ENCODE data around the gene HIPK2. TPM values are rescaled to one million over a fixed set of nuclear protein-coding genes. Genes with fewer than 3 reads are reported as not detected.
A peak's percentile ranks its signal among the peaks of the same experiment; 100 is the strongest.

Gene HIPK2
- total RNA-seq, 2 experiments from 2014 or later, result 22.5 to 27.5 TPM

DNA sequence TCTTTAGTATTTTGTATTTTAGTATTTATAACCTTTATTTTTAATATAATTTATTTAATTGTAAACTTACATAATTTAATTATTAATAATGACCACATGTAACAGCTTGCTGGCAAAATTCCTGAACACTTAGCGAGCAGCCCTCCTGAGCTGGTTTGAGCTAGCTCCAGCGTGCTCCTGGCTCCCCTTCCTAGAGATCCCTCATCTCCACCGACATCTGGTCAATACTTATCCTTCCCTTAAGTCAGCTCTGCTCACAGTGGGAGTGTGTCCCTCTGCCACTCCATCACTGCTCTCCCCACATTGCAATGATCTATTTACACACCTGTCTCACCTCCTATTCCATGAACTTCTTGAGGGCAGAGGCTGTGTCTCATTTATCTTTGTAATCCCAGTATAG lies 30.6 kb upstream of the HIPK2 start:
- ChIA-PET POLR2A (no interaction called here), CTCF (no interaction called here)
- Mint-ChIP-seq H3K4me1 (peaks cover under 1% of the 10 kb centered on the region), H3K9me3 (peaks cover 7% of the 10 kb centered on the region), H3K27ac (no peak overlapping the region), H3K36me3 (ENCODE audit: low read depth) (peaks cover 2% of the 10 kb centered on the region), H3K4me3 (no peak overlapping the region), H3K27me3 (no peaks in the 10 kb centered on the region)
- DNase-seq, result no peak

DNA sequence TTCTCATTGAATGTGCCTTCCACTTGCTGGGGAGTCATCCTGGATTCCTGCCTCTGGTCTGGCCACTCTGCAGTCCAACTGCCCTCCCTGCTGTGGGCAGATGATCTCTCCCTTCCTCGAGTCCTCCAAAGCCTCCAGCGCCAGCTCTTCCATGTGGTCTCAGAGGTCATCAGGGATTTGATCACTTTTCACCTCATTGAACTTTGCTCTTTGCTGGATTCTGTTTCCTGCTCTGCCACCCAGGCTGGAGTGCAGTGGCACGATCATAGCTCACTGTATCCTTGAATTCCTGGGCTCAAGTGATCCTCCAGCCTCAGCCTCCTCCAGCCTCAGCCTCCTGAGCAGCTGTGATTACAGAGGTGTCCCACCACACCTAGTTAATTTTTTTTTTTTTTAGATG lies 29.2 kb upstream of the HIPK2 start:
- H3K27ac Mint-ChIP-seq, result no peak overlapping the region
- H3K36me3 Mint-ChIP-seq (ENCODE audit: low read depth), result peaks cover 2% of the 10 kb centered on the region
- H3K4me1 Mint-ChIP-seq, result no peaks in the 10 kb centered on the region
- no peaks in the 10 kb centered on the region for H3K27me3 Mint-ChIP-seq
- no peak overlapping the region for H3K4me3 Mint-ChIP-seq
- POLR2A ChIA-PET, result no interaction called here
- DNase-seq, result no peak
- CTCF ChIA-PET, result interaction anchor here (0.6 kb wide), 1 partner anchor 458 kb away, joined by 3 read pairs; no protein-coding TSS in a partner anchor
- H3K9me3 Mint-ChIP-seq, result peaks cover 13% of the 10 kb centered on the region

DNA sequence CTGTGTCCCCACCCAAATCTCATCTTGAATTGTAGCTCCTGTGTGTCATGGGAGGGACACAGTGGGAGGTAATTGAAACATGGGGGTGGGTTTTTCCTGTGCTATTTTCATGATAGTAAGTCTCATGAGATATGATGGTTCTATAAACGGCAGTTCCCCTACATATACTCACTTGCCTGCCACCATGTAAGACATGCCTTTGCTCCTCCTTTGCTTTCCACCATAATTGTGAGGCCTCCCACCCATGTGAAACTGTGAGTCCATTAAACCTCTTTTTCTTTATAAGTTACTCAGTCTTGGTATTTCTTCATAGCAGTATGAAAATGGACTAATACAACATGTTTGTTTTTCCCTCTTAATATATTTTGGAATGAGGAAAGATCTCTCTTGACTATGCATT lies 26.8 kb upstream of the HIPK2 start:
- H3K27me3 Mint-ChIP-seq, result no peaks in the 10 kb centered on the region
- H3K36me3 Mint-ChIP-seq (ENCODE audit: low read depth), result peaks cover 2% of the 10 kb centered on the region
- H3K4me3 Mint-ChIP-seq, result no peak overlapping the region
- no peaks in the 10 kb centered on the region for H3K4me1 Mint-ChIP-seq
- ChIA-PET POLR2A (no interaction called here), CTCF (interaction anchor here (0.6 to 0.9 kb wide), 2 partner anchors 50 to 258 kb away, joined by 3 read pairs; no protein-coding TSS in a partner anchor)
- H3K27ac Mint-ChIP-seq, result no peak overlapping the region
- DNase-seq, result no peak
- H3K9me3 Mint-ChIP-seq, result peaks cover 13% of the 10 kb centered on the region

DNA sequence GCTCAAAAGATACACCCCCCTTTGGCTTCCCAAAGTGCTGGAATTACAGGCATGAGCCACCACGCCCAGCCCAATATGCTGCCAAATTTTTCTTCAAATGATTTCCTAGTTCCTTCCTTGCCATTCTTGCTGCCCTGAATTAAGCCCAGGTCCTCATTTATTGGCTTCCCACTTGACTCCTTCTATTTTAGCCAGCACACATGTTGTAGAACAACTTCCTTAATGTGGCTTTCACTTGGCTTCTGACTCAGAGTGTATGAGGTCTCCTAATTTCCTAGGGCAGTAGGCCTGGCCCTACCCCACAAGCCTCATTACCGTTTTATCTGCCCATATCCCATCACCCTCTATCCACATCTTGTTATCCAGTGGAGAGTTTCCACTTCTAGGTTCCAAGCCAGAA lies 21.8 kb upstream of the HIPK2 start:
- Mint-ChIP-seq H3K4me1 (peaks cover 8% of the 10 kb centered on the region), H3K27me3 (no peaks in the 10 kb centered on the region), H3K27ac (no peak overlapping the region), H3K4me3 (no peak overlapping the region), H3K36me3 (ENCODE audit: low read depth) (peaks cover 2% of the 10 kb centered on the region), H3K9me3 (peaks cover 12% of the 10 kb centered on the region)
- no peak for DNase-seq
- POLR2A ChIA-PET, result no interaction called here
- CTCF ChIA-PET, result interaction anchor here (0.7 kb wide), 1 partner anchor 128 kb away, joined by 3 read pairs; no protein-coding TSS in a partner anchor

DNA sequence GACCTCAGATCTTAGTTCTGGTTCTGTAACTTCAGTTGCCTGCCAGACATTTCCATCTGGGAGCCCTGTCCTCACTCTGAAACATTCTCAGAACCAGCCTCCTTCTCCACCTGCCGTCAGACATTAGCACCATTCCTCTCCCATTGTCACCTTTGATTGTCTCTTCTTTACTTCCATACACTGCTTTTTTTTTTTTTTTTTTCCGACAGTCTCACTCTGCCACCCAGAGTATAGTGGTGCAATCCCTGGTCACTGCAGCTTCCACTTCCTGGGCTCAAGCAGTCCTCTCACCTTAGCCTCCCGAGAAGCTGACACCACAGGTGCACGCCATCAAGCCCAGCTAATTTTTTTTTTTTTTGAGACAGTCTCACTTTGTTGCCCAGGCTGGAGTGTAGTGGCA lies 21.1 kb upstream of the HIPK2 start:
- Mint-ChIP-seq H3K4me3 (no peak overlapping the region), H3K36me3 (ENCODE audit: low read depth) (peaks cover 2% of the 10 kb centered on the region), H3K27me3 (no peaks in the 10 kb centered on the region), H3K4me1 (peaks cover 8% of the 10 kb centered on the region), H3K27ac (no peak overlapping the region), H3K9me3 (peaks cover 8% of the 10 kb centered on the region)
- CTCF ChIA-PET, result interaction anchor here (0.7 kb wide), 1 partner anchor 129 kb away, joined by 3 read pairs; no protein-coding TSS in a partner anchor
- POLR2A ChIA-PET, result no interaction called here
- DNase-seq, result no peak

DNA sequence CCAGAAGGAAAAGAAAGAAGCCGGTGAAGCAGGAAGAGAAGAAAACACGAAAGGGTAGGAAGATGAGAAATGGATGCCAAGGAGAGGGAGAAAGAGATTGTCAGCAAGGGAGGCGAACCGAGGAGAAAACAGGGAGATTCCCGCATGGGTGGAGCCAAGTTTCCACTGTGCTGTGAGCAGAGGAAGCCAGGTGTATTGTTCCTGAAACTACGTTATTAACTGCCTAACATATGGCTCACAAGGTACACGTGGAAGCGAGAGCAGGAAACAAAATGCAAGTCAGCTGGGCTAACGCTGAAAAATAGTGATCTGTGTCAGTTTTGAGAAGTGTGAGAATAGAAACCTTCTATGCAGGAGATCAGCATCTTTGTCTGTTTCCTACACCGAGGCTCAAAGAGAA lies 20.4 kb upstream of the HIPK2 start:
- Mint-ChIP-seq H3K4me3 (no peak overlapping the region), H3K4me1 (peaks cover 8% of the 10 kb centered on the region), H3K27me3 (no peaks in the 10 kb centered on the region), H3K27ac (no peak overlapping the region), H3K36me3 (ENCODE audit: low read depth) (peaks cover 2% of the 10 kb centered on the region), H3K9me3 (peaks cover 8% of the 10 kb centered on the region)
- ChIA-PET CTCF (interaction anchor here (0.9 kb wide), 1 partner anchor 11 kb away, joined by 4 read pairs; no protein-coding TSS in a partner anchor), POLR2A (no interaction called here)
- DNase-seq, result no peak

DNA sequence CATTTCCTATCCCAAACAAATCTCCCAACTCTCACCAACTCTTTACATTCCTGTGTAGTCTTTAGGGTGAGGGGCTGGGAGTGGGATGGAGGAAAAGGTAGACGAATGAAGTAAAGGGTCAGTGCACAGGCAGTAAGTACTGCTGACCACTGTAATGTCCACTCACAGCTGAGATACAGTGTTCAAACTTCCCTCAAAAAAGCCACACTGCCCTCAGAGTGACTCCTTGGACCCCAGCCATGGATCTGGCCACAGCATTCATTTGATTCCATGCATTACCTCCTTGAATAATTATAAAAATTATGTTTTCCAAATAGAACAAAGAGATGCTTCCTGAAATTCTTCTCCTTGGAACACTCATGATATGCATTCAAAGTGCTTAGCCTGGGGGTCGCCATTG lies 19.8 kb upstream of the HIPK2 start:
- no peak overlapping the region for H3K27ac Mint-ChIP-seq

DNA sequence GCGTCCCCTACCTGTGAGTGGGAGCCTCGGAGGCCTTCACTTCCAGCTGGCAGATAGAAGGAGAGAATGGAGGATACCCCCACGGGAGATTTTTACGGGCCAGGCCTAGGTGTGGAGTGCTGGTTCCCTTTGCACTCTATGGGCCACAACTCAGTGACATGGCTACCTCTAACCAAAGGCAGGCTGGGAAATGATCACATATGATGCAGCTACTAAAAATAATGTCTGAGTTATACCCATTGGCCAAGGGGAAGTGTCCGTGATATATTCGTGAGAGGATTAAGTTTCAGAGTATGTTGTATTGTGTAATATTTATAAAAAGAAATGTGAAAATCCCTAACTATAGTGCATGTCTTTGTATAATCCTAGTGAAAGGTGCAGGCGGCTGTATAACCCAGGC lies 13.5 kb upstream of the HIPK2 start:
- CTCF ChIA-PET, result interaction anchor here (0.6 to 1.2 kb wide), 2 partner anchors 145 to 549 kb away, joined by 4 to 7 read pairs; no protein-coding TSS in a partner anchor
- H3K4me3 Mint-ChIP-seq, result no peak overlapping the region
- H3K27ac Mint-ChIP-seq, result no peak overlapping the region
- H3K9me3 Mint-ChIP-seq, result peaks cover 3% of the 10 kb centered on the region
- H3K27me3 Mint-ChIP-seq, result no peaks in the 10 kb centered on the region
- POLR2A ChIA-PET, result no interaction called here
- H3K36me3 Mint-ChIP-seq (ENCODE audit: low read depth), result peaks cover 2% of the 10 kb centered on the region
- no peaks in the 10 kb centered on the region for H3K4me1 Mint-ChIP-seq
- DNase-seq, result no peak

More for the DNA sequence above, 19.8 kb upstream of the HIPK2 start:
- Mint-ChIP-seq H3K9me3 (peaks cover 3% of the 10 kb centered on the region), H3K36me3 (ENCODE audit: low read depth) (peaks cover 2% of the 10 kb centered on the region), H3K4me1 (peaks cover 8% of the 10 kb centered on the region), H3K27me3 (no peaks in the 10 kb centered on the region), H3K4me3 (no peak overlapping the region)
- DNase-seq, result no peak
- CTCF ChIA-PET, result interaction anchor here (0.9 kb wide), 1 partner anchor 11 kb away, joined by 4 read pairs; no protein-coding TSS in a partner anchor
- POLR2A ChIA-PET, result no interaction called here

DNA sequence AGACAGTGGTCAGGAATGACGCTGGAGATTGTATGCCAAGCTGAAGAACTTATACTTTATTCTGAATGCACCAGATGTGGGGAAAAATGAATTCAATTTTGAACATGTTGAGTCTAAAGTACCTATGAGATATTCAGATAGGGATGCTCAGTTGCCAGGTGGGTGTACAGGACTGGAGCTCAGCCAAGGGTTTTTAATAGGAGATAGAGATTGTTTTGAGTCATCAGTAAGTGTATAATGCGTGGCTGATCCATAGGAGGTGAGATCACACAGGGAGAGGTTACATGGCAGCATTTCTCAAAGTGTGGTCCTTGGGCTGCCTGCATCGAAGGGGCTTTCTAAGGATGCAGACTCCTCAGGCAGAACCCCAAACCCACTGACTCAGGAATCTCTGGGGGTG lies 6.8 kb upstream of the HIPK2 start:
- Mint-ChIP-seq H3K27ac (no peak overlapping the region), H3K27me3 (peaks cover 3% of the 10 kb centered on the region), H3K4me1 (no peaks in the 10 kb centered on the region), H3K36me3 (ENCODE audit: low read depth) (peaks cover 2% of the 10 kb centered on the region), H3K9me3 (no peaks in the 10 kb centered on the region), H3K4me3 (no peak overlapping the region)
- CTCF ChIA-PET, result interaction anchor here (0.7 to 1.7 kb wide), 4 partner anchors 12 to 123 kb away, joined by 3 read pairs; no protein-coding TSS in a partner anchor
- POLR2A ChIA-PET, result no interaction called here
- DNase-seq, result no peak

DNA sequence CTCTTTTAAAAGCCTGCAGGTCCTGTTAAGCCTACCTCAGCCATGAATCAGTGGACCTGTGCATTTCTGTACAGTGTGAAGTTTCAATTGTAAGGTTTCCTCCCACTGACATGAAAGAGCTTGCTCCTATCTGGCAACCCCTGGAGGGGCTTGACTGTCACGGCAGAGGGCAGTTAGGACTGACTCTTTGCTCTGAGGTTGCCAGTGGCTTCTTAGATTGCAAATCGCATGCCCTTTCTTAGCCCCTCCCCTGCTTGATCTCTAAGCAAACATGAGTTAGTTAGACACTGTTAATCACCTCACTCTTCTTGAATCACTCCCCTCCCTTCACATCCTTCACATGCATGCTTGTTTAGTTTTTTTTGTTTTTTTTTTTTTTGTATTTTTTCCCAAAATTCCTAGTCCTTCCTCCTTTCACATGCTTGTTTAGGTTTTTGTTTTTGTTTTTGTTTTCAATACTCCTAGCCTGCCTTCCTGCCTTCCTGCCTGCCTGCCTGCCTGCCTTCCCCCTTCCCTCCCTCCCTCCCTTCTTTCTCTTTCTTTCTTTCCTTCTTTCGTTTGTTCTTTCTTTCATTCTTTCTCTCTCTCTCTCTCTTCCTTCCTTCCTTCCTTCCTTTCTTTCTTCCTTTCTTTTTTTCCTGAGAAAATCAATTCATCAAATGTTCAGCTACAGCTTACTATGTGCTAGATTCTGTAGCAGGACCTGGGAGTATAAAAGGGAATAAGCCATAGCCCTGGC lies 6.0 kb upstream of the HIPK2 start:
- Mint-ChIP-seq H3K4me1 (peaks cover 6% of the 10 kb centered on the region), H3K27me3 (peaks cover 9% of the 10 kb centered on the region), H3K4me3 (no peak overlapping the region), H3K9me3 (no peaks in the 10 kb centered on the region), H3K27ac (no peak overlapping the region), H3K36me3 (ENCODE audit: low read depth) (peaks cover 2% of the 10 kb centered on the region)
- no peak for DNase-seq
- ChIA-PET CTCF (interaction anchor here (0.6 to 1.7 kb wide), 7 partner anchors 13 to 563 kb away, joined by 3 read pairs; no protein-coding TSS in a partner anchor), POLR2A (no interaction called here)

DNA sequence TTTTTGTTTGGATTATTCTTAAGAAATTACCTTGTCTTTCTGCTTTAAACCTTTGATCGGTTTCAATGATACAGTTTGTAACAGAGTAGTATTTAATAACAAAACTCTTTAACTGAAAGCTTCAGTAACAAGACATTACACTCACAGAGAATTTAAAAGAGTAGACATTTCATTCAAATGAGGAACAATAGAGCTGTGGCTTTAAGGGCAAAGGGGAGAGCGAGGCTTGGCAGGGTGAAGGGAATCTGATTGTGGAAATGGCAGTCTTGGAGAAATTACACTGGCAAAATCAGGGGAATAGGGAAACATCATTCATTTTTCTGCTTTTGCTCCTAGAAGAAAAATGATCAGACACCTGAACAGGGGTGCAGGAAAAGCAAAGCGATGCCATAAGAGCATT lies 5.1 kb upstream of the HIPK2 start:
- DNase-seq, result no peak
- H3K4me3 Mint-ChIP-seq, result no peak overlapping the region

DNA sequence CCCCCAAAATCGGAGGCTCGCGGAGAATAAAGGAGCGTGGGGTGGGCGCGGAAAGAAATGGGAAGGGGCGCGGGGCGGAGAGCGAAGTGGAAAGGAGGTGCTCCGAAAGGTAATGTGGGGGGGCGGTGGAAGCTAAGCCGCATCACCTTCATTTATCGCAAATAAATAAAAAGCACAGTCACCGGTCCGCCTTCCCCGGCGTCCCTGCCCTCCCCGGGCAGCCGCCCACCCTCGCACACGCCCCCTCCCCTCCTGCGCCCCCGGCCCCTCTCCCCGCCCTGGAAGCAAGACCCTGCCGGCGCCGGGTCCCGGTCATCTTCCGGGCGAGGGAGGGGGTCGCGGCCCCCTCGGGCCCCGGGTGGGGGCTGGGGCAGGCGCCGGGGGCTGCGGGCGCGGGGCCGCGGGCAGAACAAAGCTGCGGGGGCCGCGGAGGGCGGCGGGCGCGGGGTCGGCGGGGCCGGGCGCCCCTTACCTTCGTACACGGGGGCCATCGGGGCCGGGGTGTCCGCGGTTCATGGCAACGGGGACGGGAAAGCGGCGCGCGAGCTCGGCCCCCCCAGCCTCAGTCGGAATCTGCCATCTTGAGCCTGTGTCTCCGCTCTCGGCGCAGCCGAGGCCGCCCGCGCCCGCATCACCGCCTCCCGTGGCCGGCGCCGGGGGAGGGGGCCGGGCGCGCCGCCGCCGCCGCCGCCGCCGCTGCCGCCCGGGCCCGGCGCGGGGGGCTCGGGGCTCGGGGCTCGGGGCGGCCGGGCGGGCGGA lies 486 bp downstream of the HIPK2 start:
- CTCF ChIA-PET, result interaction anchor here (1.1 kb wide), 1 partner anchor 141 kb away, joined by 3 read pairs; no protein-coding TSS in a partner anchor
- H3K36me3 Mint-ChIP-seq (ENCODE audit: low read depth), result peaks cover 12% of the 10 kb centered on the region
- peak overlapping the region; percentile 98 for H3K27ac Mint-ChIP-seq
- peak overlapping the region; percentile 98 for H3K4me3 Mint-ChIP-seq
- peaks cover 46% of the 10 kb centered on the region for H3K4me1 Mint-ChIP-seq
- POLR2A ChIA-PET, result no interaction called here
- peaks cover 9% of the 10 kb centered on the region for H3K27me3 Mint-ChIP-seq
- peak; percentile 42 for DNase-seq
- H3K9me3 Mint-ChIP-seq, result no peaks in the 10 kb centered on the region

More for the DNA sequence above, 5.1 kb upstream of the HIPK2 start:
- H3K4me1 Mint-ChIP-seq, result peaks cover 9% of the 10 kb centered on the region
- H3K9me3 Mint-ChIP-seq, result no peaks in the 10 kb centered on the region
- peaks cover 9% of the 10 kb centered on the region for H3K27me3 Mint-ChIP-seq
- peaks cover 2% of the 10 kb centered on the region for H3K36me3 Mint-ChIP-seq (ENCODE audit: low read depth)
- H3K27ac Mint-ChIP-seq, result no peak overlapping the region
- ChIA-PET CTCF (interaction anchor here (0.6 to 1.1 kb wide), 5 partner anchors 13 to 564 kb away, joined by 3 read pairs; no protein-coding TSS in a partner anchor), POLR2A (no interaction called here)

Measured in activated CD4-positive, alpha-beta T cell treated with anti-CD3 and anti-CD28 coated beads, Interleukin-2, amount 10 ng/mL, durations not matched to agents 7 days and 5 days (primary cell).